ENCODE results near the gene ME3. TPM values are rescaled to one million over a fixed set of nuclear protein-coding genes. Genes with fewer than 3 reads are reported as not detected.
"Not testable (repeated sequence)": the region's sequence is repeated elsewhere in the genome, so short reads cannot be mapped to it uniquely, and the experiment has no call there.

ME3 gene
- polyA plus RNA-seq, 4 donors, result 5.1 to 21.4 (median 7.3) TPM

DNA sequence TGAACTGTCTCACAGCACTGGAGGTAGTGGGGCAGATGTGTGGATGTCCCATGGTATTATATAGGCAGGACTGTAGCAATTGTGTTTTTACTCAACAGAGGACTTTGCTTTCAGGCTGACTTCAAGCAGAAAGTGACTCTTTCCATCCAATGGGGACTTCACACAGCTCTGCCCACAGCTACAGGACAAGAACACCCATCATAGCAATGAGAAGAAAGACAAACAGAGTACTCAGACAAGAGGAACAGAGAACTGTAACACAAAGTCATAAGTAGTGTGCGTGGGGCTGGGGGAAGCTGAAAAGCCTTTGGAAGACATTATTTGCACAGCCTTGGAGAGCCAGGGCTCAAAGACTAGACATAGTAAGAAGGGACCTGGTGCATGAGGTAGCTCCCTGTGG, 227.4 kb downstream of the ME3 start:
- Histone ChIP-seq H3K27me3 (ENCODE audit: control insufficient read depth in 3 of 3, insufficient read depth in 3 of 3, low read length in 3 of 3) (no peaks in the 10 kb centered on the region), H3K9me3 (ENCODE audit: control insufficient read depth in 2 of 2, insufficient read depth in 1 of 2, low read depth in 1 of 2, low read length in 1 of 2) (no peaks in the 10 kb centered on the region), H3K36me3 (ENCODE audit: control insufficient read depth in 3 of 3, insufficient read depth in 2 of 3, low read depth in 1 of 3, low read length in 3 of 3) (peaks cover 0 to 31% (median 0%) of the 10 kb centered on the region in 3 donors), H3K4me1 (ENCODE audit: control insufficient read depth in 3 of 3, insufficient read depth in 2 of 3, low read depth in 1 of 3, low read length in 2 of 3) (no peaks in the 10 kb centered on the region), H3K4me3 (ENCODE audit: low read depth in 1 of 3, low read length in 3 of 3) (no peak overlapping the region), H3K27ac (ENCODE audit: low read depth in 1 of 3, low read length in 2 of 3) (no peak overlapping the region)
- FAIRE-seq (no peak), DNase-seq (no peak)
- WGBS, 3 donors, result 94 to 100% (median 100%) methylated on average over 1 of the region's 1 CpG

DNA sequence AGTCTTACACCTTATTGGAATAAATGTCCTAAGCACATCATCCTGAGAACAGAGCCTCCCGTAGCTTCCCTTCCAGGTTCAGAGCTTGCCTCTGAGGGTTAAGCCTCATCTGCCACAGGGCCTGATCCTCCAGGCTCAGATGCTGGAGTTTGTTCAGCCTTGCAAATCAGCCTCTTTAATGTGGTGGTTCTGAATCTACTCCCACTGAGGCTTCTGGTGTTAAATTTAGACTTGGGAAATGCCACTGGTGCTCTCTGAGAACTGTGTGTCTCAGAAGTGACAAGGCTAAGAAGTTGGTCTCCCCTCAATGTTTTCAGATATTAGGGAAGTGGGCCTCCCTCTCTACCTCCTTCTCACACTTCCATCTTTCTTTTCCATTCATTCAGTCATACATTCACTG, 229.0 kb downstream of the ME3 start:
- 0% methylated on average over 1 of the region's 1 CpG for WGBS, 3 donors
- no peak overlapping the region for H3K27ac ChIP-seq (ENCODE audit: low read depth in 1 of 3, low read length in 2 of 3)

DNA sequence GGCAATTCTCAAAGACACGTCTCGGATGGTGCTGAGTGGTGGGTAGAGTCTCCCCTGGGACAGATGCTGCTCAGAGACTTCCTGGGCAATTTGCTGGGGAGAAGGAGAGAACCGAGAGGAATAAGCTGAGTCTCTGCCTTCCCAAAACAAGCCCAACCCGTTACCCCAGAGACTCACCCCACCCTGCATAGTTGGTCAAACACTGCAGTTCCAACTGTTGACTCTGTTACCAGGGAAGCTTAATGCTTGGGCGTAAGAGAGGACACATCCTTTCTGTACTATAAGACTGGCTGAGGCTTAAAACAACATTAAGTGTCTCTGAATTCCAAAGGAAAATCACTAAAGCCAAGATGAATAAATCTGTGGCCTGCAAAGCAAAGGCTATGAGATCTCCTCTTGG, 229.6 kb downstream of the ME3 start:
- Histone ChIP-seq H3K27me3 (ENCODE audit: control insufficient read depth in 3 of 3, insufficient read depth in 3 of 3, low read length in 3 of 3) (no peaks in the 10 kb centered on the region), H3K9me3 (ENCODE audit: control insufficient read depth in 2 of 2, insufficient read depth in 1 of 2, low read depth in 1 of 2, low read length in 1 of 2) (no peaks in the 10 kb centered on the region), H3K4me1 (ENCODE audit: control insufficient read depth in 3 of 3, insufficient read depth in 2 of 3, low read depth in 1 of 3, low read length in 2 of 3) (no peaks in the 10 kb centered on the region), H3K4me3 (ENCODE audit: low read depth in 1 of 3, low read length in 3 of 3) (no peak overlapping the region), H3K27ac (ENCODE audit: low read depth in 1 of 3, low read length in 2 of 3) (no peak overlapping the region), H3K36me3 (ENCODE audit: control insufficient read depth in 3 of 3, insufficient read depth in 2 of 3, low read depth in 1 of 3, low read length in 3 of 3) (peaks cover 0 to 29% (median 0%) of the 10 kb centered on the region in 3 donors)
- FAIRE-seq, result no peak
- no peak for DNase-seq
- WGBS, 3 donors, result 76 to 91% (median 87%) methylated on average over 5 of the region's 5 CpGs

More for the DNA sequence above, 229.0 kb downstream of the ME3 start:
- Histone ChIP-seq H3K4me1 (ENCODE audit: control insufficient read depth in 3 of 3, insufficient read depth in 2 of 3, low read depth in 1 of 3, low read length in 2 of 3) (no peaks in the 10 kb centered on the region), H3K27me3 (ENCODE audit: control insufficient read depth in 3 of 3, insufficient read depth in 3 of 3, low read length in 3 of 3) (no peaks in the 10 kb centered on the region), H3K9me3 (ENCODE audit: control insufficient read depth in 2 of 2, insufficient read depth in 1 of 2, low read depth in 1 of 2, low read length in 1 of 2) (no peaks in the 10 kb centered on the region), H3K36me3 (ENCODE audit: control insufficient read depth in 3 of 3, insufficient read depth in 2 of 3, low read depth in 1 of 3, low read length in 3 of 3) (peaks cover 0 to 31% (median 0%) of the 10 kb centered on the region in 3 donors), H3K4me3 (ENCODE audit: low read depth in 1 of 3, low read length in 3 of 3) (no peak overlapping the region)
- DNase-seq (no peak), FAIRE-seq (no peak)

DNA sequence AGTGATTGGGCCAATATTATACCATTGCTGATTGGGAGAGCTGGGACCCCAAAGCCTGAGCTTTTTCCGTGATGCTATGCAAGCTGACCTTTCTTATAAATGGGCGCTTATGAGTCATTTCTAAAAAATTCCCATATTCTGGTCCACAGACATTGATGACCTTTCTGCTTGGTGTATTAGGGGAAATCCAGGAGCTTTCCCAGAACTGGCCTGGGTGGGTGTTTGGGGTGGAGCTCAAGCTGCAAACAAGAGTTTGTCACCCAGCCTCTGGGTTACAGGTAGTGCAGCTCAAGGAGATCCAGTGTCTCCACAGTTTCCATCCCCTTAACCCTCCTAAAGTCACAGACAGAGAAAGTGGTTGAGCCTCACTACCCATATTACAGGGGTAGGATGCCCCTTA, 230.0 kb downstream of the ME3 start:
- H3K27ac ChIP-seq (ENCODE audit: low read depth in 1 of 3, low read length in 2 of 3), result no peak overlapping the region
- FAIRE-seq, result no peak
- no peaks in the 10 kb centered on the region for H3K4me1 ChIP-seq (ENCODE audit: control insufficient read depth in 3 of 3, insufficient read depth in 2 of 3, low read depth in 1 of 3, low read length in 2 of 3)
- no peaks in the 10 kb centered on the region for H3K9me3 ChIP-seq (ENCODE audit: control insufficient read depth in 2 of 2, insufficient read depth in 1 of 2, low read depth in 1 of 2, low read length in 1 of 2)
- H3K27me3 ChIP-seq (ENCODE audit: control insufficient read depth in 3 of 3, insufficient read depth in 3 of 3, low read length in 3 of 3), result no peaks in the 10 kb centered on the region
- 79 to 97% (median 92%) methylated on average over 2 of the region's 2 CpGs for WGBS, 3 donors
- H3K36me3 ChIP-seq (ENCODE audit: control insufficient read depth in 3 of 3, insufficient read depth in 2 of 3, low read depth in 1 of 3, low read length in 3 of 3), result peaks cover 0 to 29% (median 0%) of the 10 kb centered on the region in 3 donors
- DNase-seq, result no peak
- no peak overlapping the region for H3K4me3 ChIP-seq (ENCODE audit: low read depth in 1 of 3, low read length in 3 of 3)

DNA sequence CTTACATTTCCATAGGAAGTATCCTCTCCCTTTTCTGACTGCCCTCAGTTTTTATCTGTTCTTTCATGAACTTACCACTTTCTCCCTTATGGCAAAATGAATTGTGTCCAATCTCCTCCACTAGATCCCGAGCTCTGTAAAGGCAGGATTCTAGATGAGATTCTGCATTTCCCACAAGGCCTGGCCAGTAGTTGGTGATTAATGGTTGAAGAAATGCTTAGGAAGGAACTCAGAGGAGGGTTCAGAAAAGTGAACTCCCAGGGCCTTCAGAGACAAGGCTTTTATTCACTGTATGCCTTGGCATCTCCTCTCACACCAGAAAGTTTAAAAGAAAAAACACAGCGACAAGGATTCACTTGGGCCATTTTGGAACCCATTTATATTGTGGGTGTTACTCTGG, 231.6 kb downstream of the ME3 start:
- H3K36me3 ChIP-seq (ENCODE audit: control insufficient read depth in 3 of 3, insufficient read depth in 2 of 3, low read depth in 1 of 3, low read length in 3 of 3), result peaks cover 0 to 15% (median 0%) of the 10 kb centered on the region in 3 donors
- no peak for FAIRE-seq
- H3K27me3 ChIP-seq (ENCODE audit: control insufficient read depth in 3 of 3, insufficient read depth in 3 of 3, low read length in 3 of 3), result no peaks in the 10 kb centered on the region

DNA sequence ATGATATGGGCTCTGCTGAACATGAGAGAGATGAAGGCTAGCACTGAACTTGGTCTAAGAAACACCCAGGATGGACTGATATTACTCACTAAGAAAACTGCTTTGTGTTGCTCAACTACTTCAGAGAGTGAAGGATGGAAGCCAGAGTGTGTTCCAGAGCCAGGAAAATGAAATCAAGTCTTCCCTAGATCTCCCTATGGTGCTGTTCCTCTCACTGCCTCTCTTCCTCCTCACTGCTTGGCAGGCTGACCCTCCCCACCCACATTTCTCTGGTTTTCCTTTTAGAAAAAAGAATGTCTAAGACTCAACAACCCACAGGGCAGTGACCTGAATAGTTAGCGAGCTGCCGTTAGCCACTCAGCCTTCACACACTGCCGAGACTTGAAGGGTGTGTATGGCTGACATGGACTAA, 232.1 kb downstream of the ME3 start:
- 70 to 100% (median 88%) methylated on average over 3 of the region's 3 CpGs for WGBS, 3 donors
- Histone ChIP-seq H3K36me3 (ENCODE audit: control insufficient read depth in 3 of 3, insufficient read depth in 2 of 3, low read depth in 1 of 3, low read length in 3 of 3) (peaks cover 0 to 13% (median 0%) of the 10 kb centered on the region in 3 donors), H3K9me3 (ENCODE audit: control insufficient read depth in 2 of 2, insufficient read depth in 1 of 2, low read depth in 1 of 2, low read length in 1 of 2) (no peaks in the 10 kb centered on the region), H3K27me3 (ENCODE audit: control insufficient read depth in 3 of 3, insufficient read depth in 3 of 3, low read length in 3 of 3) (no peaks in the 10 kb centered on the region), H3K4me3 (ENCODE audit: low read depth in 1 of 3, low read length in 3 of 3) (no peak overlapping the region), H3K4me1 (ENCODE audit: control insufficient read depth in 3 of 3, insufficient read depth in 2 of 3, low read depth in 1 of 3, low read length in 2 of 3) (no peaks in the 10 kb centered on the region), H3K27ac (ENCODE audit: low read depth in 1 of 3, low read length in 2 of 3) (no peak overlapping the region)
- DNase-seq (no peak), FAIRE-seq (no peak)

More for the DNA sequence above, 231.6 kb downstream of the ME3 start:
- 76 to 97% (median 91%) methylated on average over 2 of the region's 2 CpGs for whole genome bisulfite sequencing, 3 donors
- Histone ChIP-seq H3K9me3 (ENCODE audit: control insufficient read depth in 2 of 2, insufficient read depth in 1 of 2, low read depth in 1 of 2, low read length in 1 of 2) (no peaks in the 10 kb centered on the region), H3K4me3 (ENCODE audit: low read depth in 1 of 3, low read length in 3 of 3) (no peak overlapping the region), H3K4me1 (ENCODE audit: control insufficient read depth in 3 of 3, insufficient read depth in 2 of 3, low read depth in 1 of 3, low read length in 2 of 3) (no peaks in the 10 kb centered on the region), H3K27ac (ENCODE audit: low read depth in 1 of 3, low read length in 2 of 3) (no peak overlapping the region)
- no peak for DNase-seq

DNA sequence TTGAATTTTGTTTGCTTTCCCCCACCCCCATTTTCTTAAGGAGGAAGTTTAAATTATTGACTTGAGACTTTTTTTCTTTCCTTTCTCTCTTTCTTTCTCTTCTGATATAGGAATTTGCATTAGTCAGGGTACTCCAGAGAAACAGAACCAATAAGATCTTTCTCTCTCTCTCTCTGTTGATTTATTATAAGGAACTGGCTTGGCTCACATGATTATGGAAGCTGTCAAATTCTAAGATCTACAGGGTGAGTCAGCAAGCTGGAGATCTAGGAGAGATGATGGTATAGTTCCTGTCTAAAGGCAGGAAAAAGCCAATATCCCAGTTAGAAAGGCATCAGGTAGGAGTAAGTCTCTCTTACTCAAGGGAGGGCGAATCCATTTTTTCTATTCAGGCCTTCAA, 233.7 kb downstream of the ME3 start:
- no peak for FAIRE-seq
- WGBS, 3 donors, result 96 to 98% (median 97%) methylated on average over 1 of the region's 1 CpG
- no peak for DNase-seq
- H3K4me3 ChIP-seq (ENCODE audit: low read depth in 1 of 3, low read length in 3 of 3), result no peak overlapping the region
- H3K9me3 ChIP-seq (ENCODE audit: control insufficient read depth in 2 of 2, insufficient read depth in 1 of 2, low read depth in 1 of 2, low read length in 1 of 2), result no peaks in the 10 kb centered on the region
- peaks cover 0 to 10% (median 0%) of the 10 kb centered on the region in 3 donors for H3K36me3 ChIP-seq (ENCODE audit: control insufficient read depth in 3 of 3, insufficient read depth in 2 of 3, low read depth in 1 of 3, low read length in 3 of 3)
- H3K4me1 ChIP-seq (ENCODE audit: control insufficient read depth in 3 of 3, insufficient read depth in 2 of 3, low read depth in 1 of 3, low read length in 2 of 3), result no peaks in the 10 kb centered on the region
- no peaks in the 10 kb centered on the region for H3K27me3 ChIP-seq (ENCODE audit: control insufficient read depth in 3 of 3, insufficient read depth in 3 of 3, low read length in 3 of 3)
- no peak overlapping the region for H3K27ac ChIP-seq (ENCODE audit: low read depth in 1 of 3, low read length in 2 of 3)

DNA sequence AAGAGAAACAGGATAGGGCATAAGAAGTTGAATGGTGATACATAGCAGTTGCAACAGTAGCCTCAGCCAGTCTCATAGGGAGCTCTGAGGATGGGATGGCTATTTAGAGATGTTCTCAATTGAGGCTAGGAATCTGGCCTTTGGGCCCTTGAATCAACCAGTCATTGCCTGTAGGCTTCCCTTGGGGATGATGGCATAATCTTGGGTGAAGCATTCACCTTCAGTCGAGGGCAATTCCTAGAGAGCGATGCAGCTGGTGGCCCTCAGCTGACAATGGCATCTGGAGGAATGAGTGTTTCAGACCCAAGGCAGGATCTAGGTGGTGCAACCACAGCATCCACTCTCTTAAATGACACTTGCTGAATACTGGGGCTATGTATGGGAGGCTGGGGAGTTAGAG, 236.7 kb downstream of the ME3 start:
- FAIRE-seq (no peak), DNase-seq (no peak)
- no peak overlapping the region for H3K4me3 ChIP-seq (ENCODE audit: low read depth in 1 of 3, low read length in 3 of 3)
- no peaks in the 10 kb centered on the region for H3K27me3 ChIP-seq (ENCODE audit: control insufficient read depth in 3 of 3, insufficient read depth in 3 of 3, low read length in 3 of 3)
- peaks cover 0 to 9% of the 10 kb centered on the region in 2 donors for H3K9me3 ChIP-seq (ENCODE audit: control insufficient read depth in 2 of 2, insufficient read depth in 1 of 2, low read depth in 1 of 2, low read length in 1 of 2)
- no peak overlapping the region for H3K27ac ChIP-seq (ENCODE audit: low read depth in 1 of 3, low read length in 2 of 3)
- WGBS, 3 donors, result 94 to 100% (median 95%) methylated on average over 2 of the region's 2 CpGs
- H3K36me3 ChIP-seq (ENCODE audit: control insufficient read depth in 3 of 3, insufficient read depth in 2 of 3, low read depth in 1 of 3, low read length in 3 of 3), result peaks cover 0 to 2% (median 0%) of the 10 kb centered on the region in 3 donors
- no peaks in the 10 kb centered on the region for H3K4me1 ChIP-seq (ENCODE audit: control insufficient read depth in 3 of 3, insufficient read depth in 2 of 3, low read depth in 1 of 3, low read length in 2 of 3)

DNA sequence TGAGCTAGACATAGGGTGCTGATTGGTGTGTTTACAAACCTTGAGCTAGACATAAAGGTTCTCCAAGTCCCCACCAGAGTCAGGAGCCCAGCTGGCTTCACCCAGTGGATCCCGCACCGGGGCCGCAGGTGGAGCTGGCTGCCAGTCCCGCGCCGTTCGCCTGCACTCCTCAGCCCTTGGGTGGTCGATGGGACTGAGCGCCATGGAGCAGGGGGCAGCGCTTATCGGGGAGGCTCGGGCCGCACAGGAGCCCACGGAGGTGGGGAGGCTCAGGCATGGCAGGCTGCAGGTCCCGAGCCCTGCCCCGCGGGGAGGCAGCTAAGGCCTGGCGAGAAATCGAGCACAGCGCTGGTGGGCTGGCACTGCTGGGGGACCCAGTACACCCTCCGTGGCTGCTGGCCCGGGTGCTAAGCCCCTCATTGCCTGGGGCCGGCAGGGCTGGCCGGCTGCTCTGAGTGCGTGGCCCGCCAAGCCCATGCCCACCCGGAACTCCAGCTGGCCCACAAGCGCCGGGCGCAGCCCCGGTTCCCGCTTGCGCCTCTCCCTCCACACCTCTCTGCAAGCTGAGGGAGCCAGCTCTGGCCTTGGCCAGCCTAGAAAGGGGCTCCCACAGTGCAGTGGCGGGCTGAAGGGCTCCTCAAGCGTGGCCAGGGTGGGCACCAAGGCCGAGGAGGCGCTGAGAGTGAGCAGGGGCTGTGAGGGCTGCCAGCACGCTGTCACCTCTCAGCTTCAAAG, 238.9 kb downstream of the ME3 start:
- FAIRE-seq; H3K9me3 ChIP-seq (ENCODE audit: control insufficient read depth in 2 of 2, insufficient read depth in 1 of 2, low read depth in 1 of 2, low read length in 1 of 2); H3K4me3 ChIP-seq (ENCODE audit: low read depth in 1 of 3, low read length in 3 of 3); H3K27ac ChIP-seq (ENCODE audit: low read depth in 1 of 3, low read length in 2 of 3); H3K36me3 ChIP-seq (ENCODE audit: control insufficient read depth in 3 of 3, insufficient read depth in 2 of 3, low read depth in 1 of 3, low read length in 3 of 3); H3K4me1 ChIP-seq (ENCODE audit: control insufficient read depth in 3 of 3, insufficient read depth in 2 of 3, low read depth in 1 of 3, low read length in 2 of 3); H3K27me3 ChIP-seq (ENCODE audit: control insufficient read depth in 3 of 3, insufficient read depth in 3 of 3, low read length in 3 of 3); DNase-seq: not testable (repeated sequence)
- 94 to 97% (median 95%) methylated on average over 29 to 38 of the region's 38 CpGs for WGBS, 3 donors
